Kidney epithelial cell (primary cell): Measurements from ENCODE around the gene PRMT5. TPM values are rescaled to one million over a fixed set of nuclear protein-coding genes. Genes with fewer than 3 reads are reported as not detected.

Source experiments
- DNase-seq: peaks from one replicate; pipeline ENCODE4 v3.0.0-alpha.2; 2010; ENCODE audit warnings: low read depth
- H3K27me3 ChIP-seq: 2 replicates; pipeline ENCODE4 v1.6.0; 2011; ENCODE audit warnings: low read length; ENCODE audit not compliant: control insufficient read depth, insufficient read depth
- H3K36me3 ChIP-seq: 2 replicates; pipeline ENCODE4 v1.5.1; 2011; ENCODE audit warnings: low read length; ENCODE audit not compliant: control insufficient read depth, insufficient read depth
- H3K4me3 ChIP-seq: 2 replicates; pipeline ENCODE4 v1.5.1; 2011; ENCODE audit warnings: low read depth, mild to moderate bottlenecking, control low read depth, low read length
- CTCF ChIP-seq: IDR thresholded peaks from 2 replicates; pipeline ENCODE4 v1.5.1; 2011; ENCODE audit warnings: mild to moderate bottlenecking, moderate library complexity, low read length, control low read depth, inconsistent platforms; ENCODE audit not compliant: insufficient read depth, poor library complexity, severe bottlenecking
- total RNA-seq: library from RNA; depleted of rRNA; stranded (reverse); fragments of >200 nt; gene quantifications from 2 replicates; pipeline ENCODE4 v1.2.3, GENCODE V29; 2015

Gene PRMT5
- total RNA-seq, 1 donor from 2014 or later: 94.0 TPM

GRCh38 chr14:22935156-22935555 lies 6.0 kb upstream of the PRMT5 start:
- Histone ChIP-seq H3K4me3 (no peak overlapping the region), H3K27me3 (no peaks in the 10 kb centered on the region), H3K36me3 (no peaks in the 10 kb centered on the region)
- no peak for TF ChIP-seq CTCF
- no peak for DNase-seq

GRCh38 chr14:22932146-22932545 lies 3.0 kb upstream of the PRMT5 start:
- Histone ChIP-seq H3K4me3 (no peak overlapping the region), H3K36me3 (peaks cover 2% of the 10 kb centered on the region), H3K27me3 (no peaks in the 10 kb centered on the region)
- TF ChIP-seq CTCF: no peak
- DNase-seq: no peak

- DNase-seq: no peak
- Histone ChIP-seq H3K36me3 (peaks cover 2% of the 10 kb centered on the region), H3K27me3 (no peaks in the 10 kb centered on the region), H3K4me3 (peak overlapping the region; percentile 34)
- TF ChIP-seq CTCF: no peak
Measured at GRCh38 chr14:22929961-22930364, 787 bp upstream of the PRMT5 start.

GRCh38 chr14:22928237-22929103 lies 706 bp downstream of the PRMT5 start:
- H3K4me3 ChIP-seq: peak overlapping the region; percentile 92
- no peak for TF ChIP-seq CTCF

GRCh38 chr14:22926316-22926715 lies 2.9 kb downstream of the PRMT5 start:
- Histone ChIP-seq H3K27me3 (no peaks in the 10 kb centered on the region), H3K4me3 (no peak overlapping the region), H3K36me3 (peaks cover 2% of the 10 kb centered on the region)
- TF ChIP-seq CTCF: no peak
- DNase-seq: no peak

More at GRCh38 chr14:22928237-22929103, 706 bp downstream of the PRMT5 start:
- DNase-seq: no peak
- H3K36me3 ChIP-seq: peaks cover 2% of the 10 kb centered on the region
- H3K27me3 ChIP-seq: no peaks in the 10 kb centered on the region
